SH-SY5Y (cell line): ENCODE data around the gene NEFH.

Source experiments
- GATA2 ChIP-seq: IDR thresholded peaks from 2 replicates; pipeline ENCODE4 v1.6.1; 2011; ENCODE audit warnings: mild to moderate bottlenecking, low read depth, low read length
- GATA3 ChIP-seq: IDR thresholded peaks from 2 replicates; pipeline ENCODE4 v1.6.1; 2011; ENCODE audit warnings: low read depth, mild to moderate bottlenecking, low read length, moderate library complexity

GRCh38 chr22:29433856-29434255 lies 46.2 kb upstream of the NEFH start:
- no peak for TF ChIP-seq GATA3
- no peak for TF ChIP-seq GATA2
